HEK293 (cell line): ENCODE data around the gene TPP1.

Experiments
- CTCF ChIA-PET: fragments of 350-600 bp; formaldehyde crosslinking; extraction: SDS; loops from one replicate; lab custom pipeline; 2021; ENCODE audit warnings: antibody characterized with exemption; lab: Yijun Ruan, JAX
- POLR2A ChIA-PET: fragments of 300-600 bp; formaldehyde crosslinking; extraction: SDS; loops from one replicate; lab custom pipeline; 2020; ENCODE audit warnings: antibody characterized with exemption, inconsistent platforms; lab: Yijun Ruan, JAX
- H3K27ac ChIP-seq: fragments of 200-500 bp; sonication (Bioruptor generic); 2 replicates; pipeline ENCODE4 v1.5.1; 2014; ENCODE audit warnings: low read depth, low read length, control low read depth, inconsistent platforms; ENCODE audit errors: extremely low read depth
- H3K36me3 ChIP-seq, 2 experiments: fragments of 200-500 bp in 1 of 2; sonication (Bioruptor generic) in 1 of 2; 1 replicate in 1 of 2; 2 replicates in 1 of 2; pipeline ENCODE4 v1.5.1; 2014 to 2017; ENCODE audit warnings: inconsistent platforms in 2 of 2, low read length in 2 of 2; ENCODE audit not compliant: control insufficient read depth in 2 of 2, insufficient read depth in 1 of 2
- H3K4me1 ChIP-seq: fragments of 200-500 bp; sonication (Bioruptor generic); 2 replicates; pipeline ENCODE4 v1.5.1; 2014; ENCODE audit warnings: mild to moderate bottlenecking, low read length, inconsistent platforms; ENCODE audit not compliant: control insufficient read depth, insufficient read depth
- H3K4me3 ChIP-seq: 2 replicates; pipeline ENCODE4 v1.5.1; 2011; ENCODE audit warnings: low read depth, mild to moderate bottlenecking, control low read depth, low read length, moderate library complexity
- H3K9me3 ChIP-seq: fragments of 200-500 bp; sonication (Bioruptor generic); 2 replicates; pipeline ENCODE4 v1.5.1; 2014; ENCODE audit warnings: low read depth, low read length, inconsistent platforms; ENCODE audit not compliant: control insufficient read depth, insufficient read depth
- BCL11B ChIP-seq: fragments of 450-650 bp; formaldehyde crosslinking; IDR thresholded peaks from 2 replicates; pipeline ENCODE4 v1.5.1; 2016; ENCODE audit warnings: low read depth, missing biosample characterization, missing genetic modification characterization
- KLF1 ChIP-seq: fragments of 450-650 bp; formaldehyde crosslinking; IDR thresholded peaks from 2 replicates; pipeline ENCODE4 v1.5.1; 2016; ENCODE audit warnings: missing biosample characterization, missing genetic modification characterization
- MYNN ChIP-seq: fragments of 450-650 bp; formaldehyde crosslinking; IDR thresholded peaks from 2 replicates; pipeline ENCODE4 v1.5.1; 2016; ENCODE audit warnings: missing biosample characterization, missing genetic modification characterization, borderline replicate concordance
- RBAK ChIP-seq: fragments of 450-650 bp; formaldehyde crosslinking; IDR thresholded peaks from 2 replicates; pipeline ENCODE4 v1.5.1; 2016; ENCODE audit warnings: missing biosample characterization, missing genetic modification characterization
- YY1 ChIP-seq: fragments of 450-650 bp; formaldehyde crosslinking; IDR thresholded peaks from 2 replicates; pipeline ENCODE4 v1.5.1; 2018; ENCODE audit warnings: missing biosample characterization, missing genetic modification characterization
- YY2 ChIP-seq: fragments of 450-650 bp; formaldehyde crosslinking; IDR thresholded peaks from 2 replicates; pipeline ENCODE4 v1.5.1; 2016; ENCODE audit warnings: missing biosample characterization, missing genetic modification characterization
- ZBTB20 ChIP-seq: fragments of 450-650 bp; formaldehyde crosslinking; IDR thresholded peaks from 2 replicates; pipeline ENCODE4 v1.5.1; 2016; ENCODE audit warnings: missing biosample characterization, missing genetic modification characterization
- ZFP69B ChIP-seq: fragments of 450-650 bp; formaldehyde crosslinking; IDR thresholded peaks from 2 replicates; pipeline ENCODE4 v1.5.1; 2016; ENCODE audit warnings: missing biosample characterization, missing genetic modification characterization
- ZNF10 ChIP-seq: fragments of 450-650 bp; formaldehyde crosslinking; IDR thresholded peaks from 2 replicates; pipeline ENCODE4 v1.5.1; 2017; ENCODE audit warnings: missing biosample characterization, missing genetic modification characterization
- ZNF16 ChIP-seq: fragments of 450-650 bp; formaldehyde crosslinking; IDR thresholded peaks from 2 replicates; pipeline ENCODE4 v1.5.1; 2016; ENCODE audit warnings: low read depth, missing biosample characterization, missing genetic modification characterization
- ZNF211 ChIP-seq: fragments of 450-650 bp; formaldehyde crosslinking; IDR thresholded peaks from 2 replicates; pipeline ENCODE4 v1.5.1; 2016; ENCODE audit warnings: low read depth, missing biosample characterization, missing genetic modification characterization
- ZNF239 ChIP-seq: fragments of 450-650 bp; formaldehyde crosslinking; IDR thresholded peaks from 2 replicates; pipeline ENCODE4 v1.5.1; 2016; ENCODE audit warnings: missing biosample characterization, missing genetic modification characterization
- ZNF394 ChIP-seq: fragments of 450-650 bp; formaldehyde crosslinking; IDR thresholded peaks from 2 replicates; pipeline ENCODE4 v1.5.1; 2016; ENCODE audit warnings: missing biosample characterization, missing genetic modification characterization, mild to moderate bottlenecking, moderate library complexity, borderline replicate concordance
- ZNF48 ChIP-seq: fragments of 450-650 bp; formaldehyde crosslinking; IDR thresholded peaks from 2 replicates; pipeline ENCODE4 v1.5.1; 2016; ENCODE audit warnings: missing biosample characterization, missing genetic modification characterization
- ZNF664 ChIP-seq: fragments of 450-650 bp; formaldehyde crosslinking; IDR thresholded peaks from 2 replicates; pipeline ENCODE4 v1.5.1; 2016; ENCODE audit warnings: missing biosample characterization, missing genetic modification characterization
- ZNF768 ChIP-seq: fragments of 450-650 bp; formaldehyde crosslinking; IDR thresholded peaks from 2 replicates; pipeline ENCODE4 v1.5.1; 2018; ENCODE audit warnings: missing biosample characterization, mild to moderate bottlenecking, missing genetic modification characterization
- ZNF776 ChIP-seq: fragments of 450-650 bp; formaldehyde crosslinking; IDR thresholded peaks from 2 replicates; pipeline ENCODE4 v1.5.0; 2017; ENCODE audit warnings: missing biosample characterization, missing genetic modification characterization, borderline replicate concordance
- ZNF830 ChIP-seq: fragments of 450-650 bp; IDR thresholded peaks from 2 replicates; pipeline ENCODE4 v1.5.0; 2018; ENCODE audit warnings: missing biosample characterization, missing genetic modification characterization, low read depth, mild to moderate bottlenecking, moderate library complexity
- ZNF843 ChIP-seq: fragments of 450-650 bp; formaldehyde crosslinking; IDR thresholded peaks from 2 replicates; pipeline ENCODE4 v1.5.1; 2016; ENCODE audit warnings: missing biosample characterization, missing genetic modification characterization
- TF ChIP-seq, protein P1 (sequence below): fragments of 450-650 bp; formaldehyde crosslinking; IDR thresholded peaks from 2 replicates; pipeline ENCODE4 v1.5.1; 2016; ENCODE audit warnings: missing biosample characterization, missing genetic modification characterization
- TF ChIP-seq, protein P2 (sequence below): fragments of 450-650 bp; formaldehyde crosslinking; IDR thresholded peaks from 2 replicates; pipeline ENCODE4 v1.5.1; 2017; ENCODE audit warnings: missing biosample characterization, missing genetic modification characterization

Gene TPP1

GRCh38 chr11:6625156-6625831 is 6.1 kb upstream of the TPP1 start:
- Histone ChIP-seq H3K4me1 (no peaks in the 10 kb centered on the region), H3K36me3 (peaks cover 0 to 30% of the 10 kb centered on the region in 2 experiments; a peak in 1 of 3 replicates), H3K9me3 (no peaks in the 10 kb centered on the region), H3K4me3 (no peak overlapping the region), H3K27ac (no peak overlapping the region)
- TF ChIP-seq, protein P1, sequence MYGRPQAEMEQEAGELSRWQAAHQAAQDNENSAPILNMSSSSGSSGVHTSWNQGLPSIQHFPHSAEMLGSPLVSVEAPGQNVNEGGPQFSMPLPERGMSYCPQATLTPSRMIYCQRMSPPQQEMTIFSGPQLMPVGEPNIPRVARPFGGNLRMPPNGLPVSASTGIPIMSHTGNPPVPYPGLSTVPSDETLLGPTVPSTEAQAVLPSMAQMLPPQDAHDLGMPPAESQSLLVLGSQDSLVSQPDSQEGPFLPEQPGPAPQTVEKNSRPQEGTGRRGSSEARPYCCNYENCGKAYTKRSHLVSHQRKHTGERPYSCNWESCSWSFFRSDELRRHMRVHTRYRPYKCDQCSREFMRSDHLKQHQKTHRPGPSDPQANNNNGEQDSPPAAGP (tag by site-specific recombination), result no peak
- TF ChIP-seq ZNF16 (tag by site-specific recombination) (no peak), ZNF843 (tag by site-specific recombination) (no peak), RBAK (no peak), ZNF211 (no peak), YY1 (tag by site-specific recombination) (no peak), MYNN (tag by site-specific recombination) (no peak), ZNF776 (tag by site-specific recombination) (no peak), KLF1 (tag by site-specific recombination) (no peak), YY2 (tag by site-specific recombination) (no peak), ZNF239 (tag by site-specific recombination) (no peak), BCL11B (tag by site-specific recombination) (no peak), ZFP69B (tag by site-specific recombination) (no peak), ZNF394 (tag by site-specific recombination) (no peak), ZNF10 (tag by site-specific recombination) (no peak), ZNF768 (tag by site-specific recombination) (no peak)
- ChIA-PET CTCF (interaction anchor here (0.5 to 0.6 kb wide), 2 partner anchors 195 to 534 kb away, joined by 3 read pairs; no protein-coding TSS in a partner anchor), POLR2A (no interaction called here)

DNA sequence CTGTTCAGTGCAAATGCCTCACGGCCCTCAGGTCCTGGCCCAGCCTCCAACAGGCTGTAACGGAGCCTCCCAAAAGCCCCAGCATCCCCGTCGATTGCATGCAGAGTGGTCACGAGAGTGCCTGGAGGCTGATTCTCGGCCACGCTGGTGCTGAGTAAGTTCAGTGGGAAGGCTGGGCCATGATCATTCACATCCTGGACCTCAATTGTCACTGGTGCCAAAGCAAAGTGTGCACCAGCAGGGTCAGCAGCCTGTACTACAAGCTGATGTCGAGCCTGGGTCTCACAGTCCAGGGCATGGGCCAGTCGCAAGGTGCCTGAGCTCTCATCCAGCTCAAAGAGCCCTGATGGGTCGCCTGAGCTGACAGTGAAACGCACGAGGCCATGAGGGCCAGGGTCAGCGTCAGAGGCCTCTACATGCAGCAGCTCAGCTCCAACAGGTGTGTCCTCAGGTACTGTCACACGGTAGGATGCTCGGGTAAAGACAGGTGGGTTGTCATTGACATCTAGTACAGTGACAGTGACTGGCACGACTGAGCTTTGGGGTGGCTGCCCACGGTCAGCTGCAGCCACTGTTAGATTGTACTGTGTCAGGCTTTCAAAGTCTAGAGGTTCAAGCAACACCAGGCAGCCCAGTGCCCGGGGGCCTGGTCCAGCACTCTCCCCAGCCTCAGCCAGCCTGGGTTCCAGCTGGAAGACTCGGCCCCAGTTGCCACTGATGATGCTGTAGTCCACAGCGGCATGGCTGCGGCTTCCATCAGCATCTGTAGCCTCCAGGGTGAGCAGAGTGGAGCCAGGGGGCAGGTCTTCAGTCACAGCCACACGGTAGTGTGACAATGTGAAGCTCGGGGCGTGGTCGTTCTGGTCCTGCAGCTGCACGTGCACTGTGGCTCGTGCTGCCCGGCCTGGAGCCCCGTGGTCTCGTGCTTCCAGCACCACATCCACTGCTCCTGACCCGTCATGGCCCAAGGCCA is 4.5 kb upstream of the TPP1 start:
- POLR2A ChIA-PET, result no interaction called here
- CTCF ChIA-PET, result no interaction called here
- no peak overlapping the region for H3K4me3 ChIP-seq
- H3K4me1 ChIP-seq, result 0 out of 2 replicates have a peak, but pooled peaks cover 2% of the 10 kb centered on the region
- no peak overlapping the region for H3K27ac ChIP-seq
- TF ChIP-seq, protein P2, sequence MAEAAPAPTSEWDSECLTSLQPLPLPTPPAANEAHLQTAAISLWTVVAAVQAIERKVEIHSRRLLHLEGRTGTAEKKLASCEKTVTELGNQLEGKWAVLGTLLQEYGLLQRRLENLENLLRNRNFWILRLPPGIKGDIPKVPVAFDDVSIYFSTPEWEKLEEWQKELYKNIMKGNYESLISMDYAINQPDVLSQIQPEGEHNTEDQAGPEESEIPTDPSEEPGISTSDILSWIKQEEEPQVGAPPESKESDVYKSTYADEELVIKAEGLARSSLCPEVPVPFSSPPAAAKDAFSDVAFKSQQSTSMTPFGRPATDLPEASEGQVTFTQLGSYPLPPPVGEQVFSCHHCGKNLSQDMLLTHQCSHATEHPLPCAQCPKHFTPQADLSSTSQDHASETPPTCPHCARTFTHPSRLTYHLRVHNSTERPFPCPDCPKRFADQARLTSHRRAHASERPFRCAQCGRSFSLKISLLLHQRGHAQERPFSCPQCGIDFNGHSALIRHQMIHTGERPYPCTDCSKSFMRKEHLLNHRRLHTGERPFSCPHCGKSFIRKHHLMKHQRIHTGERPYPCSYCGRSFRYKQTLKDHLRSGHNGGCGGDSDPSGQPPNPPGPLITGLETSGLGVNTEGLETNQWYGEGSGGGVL (tag by site-specific recombination), result no peak
- TF ChIP-seq ZNF664 (tag by site-specific recombination), result no peak
- no peak for TF ChIP-seq ZNF830
- no peak for TF ChIP-seq ZNF48 (tag by site-specific recombination)
- TF ChIP-seq ZBTB20, result no peak
- TF ChIP-seq, all 188 proteins: peak for 0
- peaks cover 0 to 19% of the 10 kb centered on the region in 2 experiments; a peak in 1 of 3 replicates for H3K36me3 ChIP-seq
- no peaks in the 10 kb centered on the region for H3K9me3 ChIP-seq
